NOMO-1 treated with DMSO at 0.1 percent for 48 hours (cell line): ENCODE data around the gene FFAR4.
A peak's percentile ranks its signal among the peaks of the same experiment; 100 is the strongest.
"Not testable (repeated sequence)": the region's sequence is repeated elsewhere in the genome, so short reads cannot be mapped to it uniquely, and the experiment has no call there.

ENCODE experiments used
- DNase-seq: peaks from one replicate; lab custom pipeline; 2025; ENCODE audit not compliant: unreplicated experiment; lab: John Stamatoyannopoulos, UW

FFAR4 gene

DNA sequence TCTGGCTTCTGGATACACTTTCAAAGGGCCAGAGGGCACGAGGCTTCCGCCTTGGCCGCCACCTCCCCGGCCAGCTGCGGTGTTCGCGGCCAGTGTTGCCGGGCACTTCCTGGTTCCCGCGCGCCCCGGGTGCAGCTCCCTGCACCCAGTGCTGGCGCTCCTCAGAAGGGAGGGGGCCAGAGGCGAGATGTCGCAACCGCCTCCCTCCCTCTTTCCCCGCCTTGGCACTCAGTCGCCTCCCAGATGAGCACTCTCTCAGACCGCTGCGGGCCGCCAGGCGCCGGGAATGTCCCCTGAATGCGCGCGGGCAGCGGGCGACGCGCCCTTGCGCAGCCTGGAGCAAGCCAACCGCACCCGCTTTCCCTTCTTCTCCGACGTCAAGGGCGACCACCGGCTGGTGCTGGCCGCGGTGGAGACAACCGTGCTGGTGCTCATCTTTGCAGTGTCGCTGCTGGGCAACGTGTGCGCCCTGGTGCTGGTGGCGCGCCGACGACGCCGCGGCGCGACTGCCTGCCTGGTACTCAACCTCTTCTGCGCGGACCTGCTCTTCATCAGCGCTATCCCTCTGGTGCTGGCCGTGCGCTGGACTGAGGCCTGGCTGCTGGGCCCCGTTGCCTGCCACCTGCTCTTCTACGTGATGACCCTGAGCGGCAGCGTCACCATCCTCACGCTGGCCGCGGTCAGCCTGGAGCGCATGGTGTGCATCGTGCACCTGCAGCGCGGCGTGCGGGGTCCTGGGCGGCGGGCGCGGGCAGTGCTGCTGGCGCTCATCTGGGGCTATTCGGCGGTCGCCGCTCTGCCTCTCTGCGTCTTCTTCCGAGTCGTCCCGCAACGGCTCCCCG lies at the start of gene FFAR4:
Gene FFAR4 (plus strand): TSS at position 231 of the 842 bp plus-strand sequence. CDS start 56 bp downstream, at position 287.
- peak; percentile 18 for DNase-seq

DNA sequence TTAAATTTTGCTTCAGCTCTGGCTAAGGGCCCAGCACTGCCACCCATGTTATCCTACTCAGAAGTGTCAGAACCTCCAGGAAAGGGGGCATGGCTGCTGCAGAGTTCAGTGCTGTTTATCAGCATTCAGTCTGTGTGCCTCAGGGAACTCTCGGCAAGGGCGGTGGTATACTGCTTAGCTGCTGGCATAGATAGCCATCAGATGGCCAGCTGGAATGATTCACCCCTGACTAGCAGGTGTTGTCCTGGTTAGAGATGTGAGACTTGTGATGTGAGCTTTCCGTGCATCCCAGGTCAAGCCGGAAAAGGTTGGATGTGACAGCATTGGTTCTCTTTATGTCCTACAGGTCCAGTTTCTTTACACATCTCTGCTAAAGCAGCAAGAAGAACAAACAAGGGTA lies 47.9 kb upstream of the FFAR4 start:
- no peak for DNase-seq

DNA sequence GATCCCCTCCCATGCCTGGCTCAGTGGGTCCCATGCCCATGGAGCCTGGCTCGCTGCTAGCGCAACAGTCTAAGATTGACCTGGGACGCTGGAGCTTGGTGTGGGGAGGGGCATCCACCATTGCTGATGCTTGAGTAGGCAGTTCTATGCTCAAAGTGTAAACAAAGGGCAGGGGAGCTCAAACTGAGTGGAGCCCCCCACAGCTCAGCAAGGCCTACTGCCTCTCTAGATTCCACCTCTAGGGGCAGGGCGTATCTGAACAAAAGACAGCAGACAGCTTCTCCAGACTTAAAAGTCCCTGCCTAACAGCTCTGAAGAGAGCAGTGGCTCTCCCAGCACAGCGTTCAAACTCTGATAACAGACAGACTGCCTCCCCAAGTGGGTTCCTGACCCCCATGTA lies 31.2 kb upstream of the FFAR4 start:
- DNase-seq, result no peak

DNA sequence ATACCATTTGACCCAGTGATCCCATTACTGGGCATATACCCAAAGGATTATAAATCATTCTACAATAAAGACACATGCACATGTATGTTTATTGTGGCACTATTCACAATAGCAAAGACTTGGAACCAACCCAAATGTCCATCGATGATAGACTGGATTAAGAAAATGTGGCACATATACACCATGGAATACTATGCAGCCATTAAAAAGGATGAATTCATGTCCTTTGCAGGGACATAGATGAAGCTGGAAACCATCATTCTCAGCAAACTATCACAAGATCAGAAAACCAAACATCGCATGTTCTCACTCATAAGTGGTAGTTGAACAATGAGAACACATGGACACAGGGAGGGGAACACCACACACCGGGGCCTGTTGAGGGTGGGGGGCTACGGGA lies 25.6 kb upstream of the FFAR4 start:
- DNase-seq, result not testable (repeated sequence)

DNA sequence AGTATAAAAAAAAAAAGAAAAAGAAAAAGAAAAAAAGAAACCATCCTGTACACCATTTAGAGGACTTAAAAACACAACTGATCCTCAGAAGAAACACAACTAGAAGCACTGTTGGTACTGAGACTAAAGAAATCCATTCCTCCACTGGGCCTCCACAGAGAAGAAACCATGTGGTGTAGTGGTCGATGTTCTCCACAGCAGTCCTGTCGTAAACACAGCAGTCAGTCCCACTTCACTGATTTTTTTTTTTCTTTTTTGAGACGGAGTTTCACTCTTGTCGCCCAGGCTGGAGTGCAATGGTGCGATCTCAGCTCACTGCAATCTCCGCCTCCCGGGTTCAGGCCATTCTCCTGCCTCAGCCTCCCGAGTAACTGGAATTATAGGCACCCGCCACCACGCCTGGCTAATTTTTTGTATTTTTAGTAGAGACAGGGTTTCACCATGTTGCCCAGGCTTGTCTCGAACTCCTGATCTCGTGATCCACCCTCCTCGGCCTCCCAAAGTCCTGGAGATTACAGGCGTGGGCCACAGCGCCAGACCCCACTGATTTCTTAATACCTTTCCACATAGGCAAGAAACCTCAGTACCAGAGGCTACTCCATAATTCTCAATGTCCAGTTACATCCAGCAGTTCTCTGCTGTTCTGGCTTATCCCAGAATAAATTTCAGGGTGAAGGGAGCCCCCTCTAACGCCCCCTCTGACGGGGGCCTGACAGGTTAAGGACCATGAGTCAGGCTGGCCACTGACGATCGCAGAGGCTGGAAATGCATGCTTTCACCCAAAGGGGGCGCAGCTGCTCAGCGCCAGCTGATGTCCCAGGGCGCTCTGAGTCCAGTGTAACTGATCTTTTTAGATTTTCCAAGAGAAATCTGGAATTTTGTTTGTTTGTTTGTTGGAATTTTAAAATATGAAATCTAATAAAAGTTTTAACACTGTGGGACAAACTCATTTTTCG lies 24.8 kb upstream of the FFAR4 start:
- DNase-seq, result peak; percentile 8

DNA sequence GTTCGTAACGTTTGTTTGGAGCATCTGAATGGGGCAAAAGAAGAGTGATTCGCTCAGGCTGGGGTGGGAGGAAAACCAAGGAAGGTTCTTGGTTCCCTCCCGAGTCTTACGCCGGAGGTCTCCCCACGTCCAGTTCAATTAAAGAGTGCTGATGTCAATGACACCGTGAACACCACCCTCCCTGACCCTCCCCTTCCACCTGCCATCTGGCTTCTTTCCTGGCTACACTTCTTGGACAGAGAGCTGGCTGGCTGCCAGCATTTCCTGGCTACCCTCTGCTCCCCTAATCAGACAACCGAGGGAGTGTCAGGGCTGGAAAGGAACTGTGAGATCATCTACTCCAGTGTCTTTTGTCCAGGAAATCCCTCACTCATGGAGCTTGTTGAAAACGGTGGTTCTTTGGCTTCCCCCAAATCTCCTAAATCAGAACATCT lies 24.1 kb upstream of the FFAR4 start:
- no peak for DNase-seq

DNA sequence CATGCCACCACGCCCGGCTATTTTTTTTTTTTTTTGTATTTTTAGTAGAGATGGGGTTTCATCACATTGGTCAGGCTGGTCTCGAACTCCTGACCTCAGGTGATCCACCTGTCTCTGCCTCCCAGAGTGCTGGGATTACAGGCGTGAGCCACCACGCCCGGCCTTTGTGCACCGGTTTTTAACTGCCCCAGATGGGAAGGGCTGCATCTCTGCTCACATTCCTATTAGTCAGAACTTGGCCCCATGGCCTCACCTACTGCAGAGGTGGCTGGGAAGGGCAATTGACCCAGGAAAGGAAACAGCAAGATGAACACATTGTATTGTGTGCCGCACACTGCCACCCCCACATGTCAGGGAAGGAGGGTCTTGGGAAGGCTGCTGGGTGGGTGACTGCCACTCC lies 19.5 kb upstream of the FFAR4 start:
- DNase-seq, result not testable (repeated sequence)

DNA sequence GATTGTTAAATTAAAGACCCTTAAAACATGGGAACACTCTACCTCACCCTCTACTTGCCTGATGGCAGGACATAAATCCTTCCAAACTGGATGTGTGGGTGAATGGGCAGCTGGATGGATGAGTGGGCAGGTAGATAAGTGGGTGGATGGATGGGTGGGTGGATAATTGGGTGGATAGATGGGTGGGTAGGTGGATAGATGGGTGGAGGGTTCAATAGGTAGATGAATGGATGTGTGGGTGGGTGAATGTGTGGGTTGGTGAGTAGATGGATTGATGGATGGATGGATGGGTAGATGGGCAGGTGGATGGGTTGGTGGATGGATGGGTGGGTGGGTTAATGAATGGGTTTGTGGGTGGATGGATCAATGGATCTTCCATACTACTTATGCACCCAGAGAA lies 18.9 kb upstream of the FFAR4 start:
- no peak for DNase-seq

DNA sequence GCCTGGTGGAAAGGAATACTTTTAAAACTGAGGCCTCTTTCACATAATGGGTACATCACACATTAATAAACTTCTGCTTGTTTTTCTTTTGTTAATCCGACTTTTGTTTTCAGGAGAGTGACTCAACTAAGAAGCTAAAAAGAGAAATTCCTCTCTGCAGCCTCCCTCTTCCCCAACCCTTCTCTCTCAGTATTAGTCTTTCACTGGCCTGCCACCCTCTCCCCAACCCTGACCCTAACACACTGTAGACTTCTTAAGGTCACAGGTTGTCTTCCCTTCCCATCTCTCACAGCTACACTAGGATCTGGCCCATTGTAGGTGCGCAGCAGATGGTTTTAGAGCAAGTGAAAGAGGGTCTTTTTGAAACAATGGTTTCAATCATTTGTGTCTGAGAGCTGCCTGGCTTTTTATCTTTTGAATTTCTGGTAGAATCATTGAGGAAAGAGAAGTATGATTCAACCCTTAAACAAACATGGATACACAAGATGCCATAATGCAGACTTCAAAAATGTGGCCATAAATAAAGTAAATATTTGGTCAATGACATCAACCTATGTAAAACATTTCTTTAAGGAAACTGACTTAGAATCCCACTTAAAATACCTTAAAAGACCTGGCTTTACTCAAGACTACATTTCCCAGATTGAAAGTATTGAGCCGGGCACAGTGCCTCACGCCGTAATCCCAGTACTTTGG lies 17.9 kb upstream of the FFAR4 start:
- no peak for DNase-seq

DNA sequence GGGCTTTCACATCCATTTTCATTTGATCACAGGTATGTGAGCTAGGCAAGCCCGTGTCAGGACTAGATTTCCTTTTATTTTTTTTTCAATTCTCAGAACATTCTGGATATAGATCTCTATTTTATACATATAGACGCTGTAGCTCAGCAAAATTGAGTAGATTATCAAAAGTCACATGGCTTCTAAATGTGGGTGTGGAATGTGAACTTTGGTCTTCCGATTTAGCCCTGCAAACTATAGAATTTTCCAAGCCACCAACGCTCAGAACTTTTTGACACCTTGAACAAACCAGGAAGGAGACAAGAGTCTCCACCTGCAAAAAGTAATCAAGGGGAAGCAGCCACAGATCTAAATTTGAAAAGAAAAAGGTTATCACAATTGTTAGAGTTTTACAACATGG lies 15.9 kb upstream of the FFAR4 start:
- no peak for DNase-seq

DNA sequence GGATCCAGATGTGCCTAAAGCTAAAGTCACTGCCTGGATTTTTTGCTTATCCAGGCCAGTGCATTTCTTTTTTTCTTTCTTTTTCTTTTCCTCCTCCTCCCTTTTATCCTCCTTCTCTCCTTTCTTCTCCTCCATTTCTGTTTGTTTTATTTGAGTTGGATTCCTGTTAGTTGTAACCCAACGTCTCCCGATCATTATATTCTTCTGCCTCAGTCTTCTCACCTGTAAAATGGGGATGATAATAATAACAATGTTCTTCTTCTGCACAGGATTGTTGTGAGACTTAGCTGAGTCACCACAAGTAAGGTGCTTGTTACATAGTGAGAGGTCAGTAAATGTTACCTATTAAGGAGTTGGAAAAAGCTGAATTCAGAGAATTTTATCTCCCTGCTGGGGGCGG lies 13.7 kb upstream of the FFAR4 start:
- DNase-seq, result no peak

DNA sequence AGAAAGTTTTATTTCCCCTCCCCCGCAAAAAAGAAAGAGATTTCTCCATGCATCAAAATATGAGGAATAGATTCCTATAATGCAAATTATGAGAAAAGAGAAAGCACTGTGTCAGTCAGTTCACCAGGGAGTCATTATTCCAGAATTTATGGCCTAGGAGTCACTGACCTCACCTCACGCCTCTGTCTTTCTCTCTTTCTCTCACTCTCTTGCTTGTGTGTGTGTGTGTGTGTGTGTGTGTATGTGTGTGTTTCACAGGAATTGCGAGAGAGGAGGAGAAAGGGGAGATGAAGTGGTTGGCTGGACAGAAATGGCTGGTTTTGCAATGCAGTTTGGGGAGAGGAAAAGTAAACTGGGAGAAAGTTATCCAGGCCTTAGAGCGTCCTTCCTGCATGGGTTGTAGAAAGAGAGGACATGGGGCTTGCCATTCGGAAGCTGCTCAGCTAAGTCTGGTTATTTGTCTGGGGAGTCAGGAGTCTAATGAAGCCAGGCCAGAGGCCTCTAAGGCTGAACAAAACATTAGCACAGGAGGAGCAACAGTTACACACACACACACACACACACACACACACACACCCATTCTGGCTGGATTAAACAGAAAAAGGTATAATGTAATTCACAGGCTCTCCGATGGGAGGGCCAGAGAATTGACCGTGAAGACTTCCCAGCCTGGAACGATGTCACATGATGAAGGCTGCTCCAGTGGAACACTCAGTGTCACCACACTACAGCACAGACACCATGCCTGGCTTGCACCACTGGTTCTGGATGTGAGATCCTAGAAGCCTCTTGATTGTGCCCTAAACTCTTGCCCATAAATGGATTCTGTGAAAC lies 12.8 kb upstream of the FFAR4 start:
- DNase-seq, result no peak

DNA sequence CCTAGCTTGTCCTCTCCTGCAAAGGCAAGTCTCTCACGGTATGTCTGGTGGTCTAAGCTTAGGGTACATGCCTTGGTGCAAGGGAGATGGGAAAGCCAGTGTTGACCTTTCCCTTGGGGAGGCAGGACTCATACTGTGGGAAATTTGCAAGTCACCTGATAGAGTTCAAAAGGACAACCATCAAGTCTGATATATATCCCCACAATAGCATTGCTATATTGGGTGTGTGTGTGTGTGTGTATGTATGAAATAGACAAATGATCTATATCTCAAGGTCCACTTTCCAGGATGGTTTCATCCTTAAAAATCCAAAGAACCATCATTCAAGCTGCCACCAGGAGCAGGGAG lies 12.2 kb upstream of the FFAR4 start:
- DNase-seq, result no peak

DNA sequence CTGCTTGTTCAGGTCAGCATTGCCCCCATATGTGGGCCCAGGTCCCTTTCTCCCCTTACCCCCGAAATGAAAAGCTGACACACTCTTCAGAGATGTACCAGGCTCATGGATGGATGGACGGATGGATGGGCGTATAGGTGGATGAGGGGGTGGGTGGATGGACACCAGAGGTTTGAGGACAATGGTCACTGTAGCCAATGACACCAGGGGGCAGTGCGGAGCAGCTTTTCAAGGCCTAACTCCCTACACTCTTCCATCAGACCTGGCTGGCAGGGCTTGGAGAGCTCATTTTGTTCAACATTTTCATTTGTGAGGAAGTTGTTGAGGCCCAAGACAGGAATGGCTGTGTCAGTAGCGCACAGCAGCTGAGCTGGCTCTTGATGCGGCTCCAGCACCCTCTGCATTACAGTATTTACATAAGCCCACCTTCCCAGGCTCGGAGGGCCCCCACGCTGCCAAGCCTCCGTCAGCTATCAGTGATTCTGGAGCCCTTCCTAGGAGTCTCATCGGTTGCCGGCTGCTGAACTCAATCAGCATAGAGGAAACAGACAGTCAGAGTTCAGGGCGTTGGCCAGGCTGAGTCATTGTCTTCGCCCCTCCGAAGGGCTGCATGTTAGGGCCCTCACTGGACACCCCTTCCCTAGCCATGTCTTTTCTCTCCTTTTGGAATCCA lies 11.6 kb upstream of the FFAR4 start:
- DNase-seq, result peak; percentile 91

DNA sequence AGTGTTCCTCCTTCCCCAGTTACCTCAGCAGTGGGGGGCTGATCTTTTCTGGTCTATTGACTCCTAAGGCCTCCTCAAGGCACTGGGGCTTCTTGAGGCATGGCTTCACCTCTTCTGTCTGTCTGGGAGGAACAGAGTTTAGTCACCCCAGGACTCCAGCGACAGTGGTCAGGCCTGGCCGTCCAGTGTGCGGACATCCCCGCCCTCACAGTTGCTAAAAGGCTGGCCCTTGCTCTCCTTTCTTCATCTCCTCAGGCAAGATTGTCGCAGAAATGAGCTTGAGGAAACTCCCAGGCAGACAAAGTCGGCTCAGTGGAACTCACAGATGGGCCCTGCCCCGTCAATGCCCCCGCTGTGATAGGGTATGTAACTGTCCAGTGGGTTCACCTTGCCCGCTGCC lies 7.0 kb upstream of the FFAR4 start:
- DNase-seq, result no peak

DNA sequence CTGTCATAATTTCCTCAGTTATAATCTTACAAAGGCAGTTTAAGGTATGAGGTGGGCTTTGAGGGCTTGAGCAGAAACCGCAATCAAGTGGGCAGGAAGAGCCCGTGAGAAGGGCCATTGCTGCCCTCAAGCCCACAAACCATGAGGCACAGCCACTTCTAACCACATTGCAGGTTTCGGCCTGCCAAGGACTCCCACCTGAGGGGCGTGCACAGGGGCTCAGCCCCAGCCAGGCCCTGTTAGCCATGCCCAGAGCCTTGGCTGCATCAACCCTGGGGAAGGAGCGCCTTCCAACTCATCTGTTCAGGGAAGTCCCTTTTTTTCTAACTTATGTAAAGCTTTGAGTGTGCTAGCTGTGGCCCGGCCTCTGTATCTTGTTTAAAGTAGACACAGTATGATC lies 5.9 kb upstream of the FFAR4 start:
- no peak for DNase-seq

DNA sequence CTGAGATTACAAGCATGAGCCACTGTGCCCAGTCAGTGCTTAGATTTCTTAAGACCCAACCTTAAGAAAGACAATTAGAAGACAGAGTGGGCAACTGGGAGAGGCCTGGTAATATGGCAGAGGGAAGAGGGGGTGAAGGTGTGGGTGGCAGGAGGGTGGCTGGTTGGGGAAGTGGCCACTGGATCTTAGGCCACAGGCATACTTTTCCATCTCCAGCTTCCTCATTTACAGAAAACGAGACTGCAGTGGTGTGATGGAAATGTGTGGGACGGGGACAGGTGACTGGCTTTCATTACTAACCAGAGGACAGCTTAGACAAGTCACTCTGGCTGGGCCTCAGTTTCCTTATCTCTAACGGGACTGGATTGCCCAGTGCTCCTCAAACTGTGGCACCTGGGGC lies 1.0 kb upstream of the FFAR4 start:
- peak; percentile 31 for DNase-seq

DNA sequence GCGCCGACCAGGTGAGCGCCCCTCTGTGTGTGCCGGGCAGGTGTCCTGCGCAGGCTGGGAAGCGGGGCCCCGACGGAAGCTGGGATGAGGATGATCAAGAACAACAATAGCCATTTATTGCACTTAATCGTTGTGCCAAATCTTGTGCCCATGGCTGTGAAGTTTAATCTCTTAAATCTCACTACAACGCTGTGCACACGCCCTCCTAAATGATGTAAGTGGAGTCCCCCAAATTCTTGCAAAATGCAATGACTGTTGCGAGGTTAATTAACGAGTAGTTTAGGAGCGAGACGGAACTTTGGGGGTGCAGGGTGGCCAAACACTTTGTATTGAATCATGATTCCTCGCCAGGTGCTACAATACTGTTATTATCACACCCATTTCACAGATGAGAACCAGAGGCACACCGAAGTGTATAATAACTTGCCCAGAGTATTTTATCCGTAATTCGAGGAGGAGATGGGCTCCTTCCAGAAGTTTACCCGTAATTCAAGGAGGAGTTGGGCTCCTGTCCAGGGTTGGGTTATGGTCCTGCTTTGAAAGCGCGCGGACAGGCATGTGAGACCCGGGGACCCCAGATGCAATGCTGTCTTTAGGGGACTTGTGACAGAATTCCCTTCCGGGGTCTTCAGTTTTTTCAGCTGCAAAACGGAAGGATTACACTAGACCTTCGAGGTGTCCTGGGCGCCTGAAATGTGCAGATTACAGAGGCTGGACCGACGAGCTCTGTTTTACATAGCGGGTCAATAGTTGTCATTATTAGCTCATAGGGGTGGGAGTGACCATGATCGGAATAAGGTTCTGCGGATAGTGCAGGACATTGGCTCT lies 1.0 kb downstream of the FFAR4 start:
- no peak for DNase-seq

DNA sequence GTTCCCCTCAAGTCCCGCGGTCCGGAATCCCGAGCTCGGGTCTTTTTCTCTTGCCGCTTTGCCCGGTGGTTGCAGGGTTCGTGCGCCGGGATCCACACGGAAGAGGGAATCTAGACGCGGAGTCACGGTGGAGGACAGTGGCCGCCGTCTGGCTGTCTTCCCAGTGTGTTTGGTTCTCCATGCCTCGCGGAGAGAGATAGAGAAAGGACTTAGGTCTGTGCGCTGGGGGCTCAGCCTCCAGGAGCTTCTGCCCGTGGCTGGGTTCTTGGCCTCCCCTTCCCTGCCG lies 1.6 kb downstream of the FFAR4 start:
- no peak for DNase-seq
